Measurements from ENCODE around the gene RPS2. TPM values are rescaled to one million over a fixed set of nuclear protein-coding genes. Genes with fewer than 3 reads are reported as not detected.
"Not testable (repeated sequence)": the region's sequence is repeated elsewhere in the genome, so short reads cannot be mapped to it uniquely, and the experiment has no call there.

RPS2 gene
- total RNA-seq = 1,000 to 10,000 TPM; 2,046 to 2,467 TPM

- Histone ChIP-seq H3K4me1 (replicated peaks) (peaks cover 8% of the 10 kb centered on the region), H3K27ac (peak within 1 kb of the TSS; percentile 85 to 95), H3K27me3 (replicated peaks; ENCODE audit: insufficient read depth) (no peaks in the 10 kb centered on the region), H3K36me3 (no peaks in the 10 kb centered on the region), H3K9me3 (no peaks in the 10 kb centered on the region), H3K4me3 (peak within 1 kb of the TSS; percentile 86 to 99)
- DNase-seq (ENCODE audit: low spot score) = peak; percentile 100
- intact Hi-C loops (cut with DNase I) = no loop called here
- peak; percentile 74 for TF ChIP-seq POLR2A (IDR thresholded peaks at IDR 0.05)
- TF ChIP-seq, protein P1, sequence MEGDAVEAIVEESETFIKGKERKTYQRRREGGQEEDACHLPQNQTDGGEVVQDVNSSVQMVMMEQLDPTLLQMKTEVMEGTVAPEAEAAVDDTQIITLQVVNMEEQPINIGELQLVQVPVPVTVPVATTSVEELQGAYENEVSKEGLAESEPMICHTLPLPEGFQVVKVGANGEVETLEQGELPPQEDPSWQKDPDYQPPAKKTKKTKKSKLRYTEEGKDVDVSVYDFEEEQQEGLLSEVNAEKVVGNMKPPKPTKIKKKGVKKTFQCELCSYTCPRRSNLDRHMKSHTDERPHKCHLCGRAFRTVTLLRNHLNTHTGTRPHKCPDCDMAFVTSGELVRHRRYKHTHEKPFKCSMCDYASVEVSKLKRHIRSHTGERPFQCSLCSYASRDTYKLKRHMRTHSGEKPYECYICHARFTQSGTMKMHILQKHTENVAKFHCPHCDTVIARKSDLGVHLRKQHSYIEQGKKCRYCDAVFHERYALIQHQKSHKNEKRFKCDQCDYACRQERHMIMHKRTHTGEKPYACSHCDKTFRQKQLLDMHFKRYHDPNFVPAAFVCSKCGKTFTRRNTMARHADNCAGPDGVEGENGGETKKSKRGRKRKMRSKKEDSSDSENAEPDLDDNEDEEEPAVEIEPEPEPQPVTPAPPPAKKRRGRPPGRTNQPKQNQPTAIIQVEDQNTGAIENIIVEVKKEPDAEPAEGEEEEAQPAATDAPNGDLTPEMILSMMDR (IDR thresholded peaks at IDR 0.05) = peak in 2 of 4 experiments; percentile 4 to 38
- TF ChIP-seq POLR2AphosphoS5 (IDR thresholded peaks at IDR 0.05) = peak; percentile 97
- under 1% methylated on average over 84 of the region's 97 CpGs for WGBS
These were observed at the start of gene RPS2 for GRCh38 chr16:1964506-1965395. Gene RPS2 (minus strand): TSS chr16:1964826. CDS start chr16:1964625, 201 bp downstream.

GRCh38 chr16:2013527-2013926 lies 48.9 kb upstream of the RPS2 start:
- no peak for DNase-seq (ENCODE audit: low spot score)
- intact Hi-C loops (cut with DNase I) = no loop called here
- Histone ChIP-seq H3K36me3 (no peaks in the 10 kb centered on the region), H3K27ac (no peak overlapping the region), H3K27me3 (replicated peaks; ENCODE audit: insufficient read depth) (no peaks in the 10 kb centered on the region), H3K9me3 (no peaks in the 10 kb centered on the region), H3K4me1 (replicated peaks) (peaks cover 9% of the 10 kb centered on the region), H3K4me3 (no peak overlapping the region)
- 81% methylated on average over 15 of the region's 15 CpGs for WGBS
- TF ChIP-seq POLR2A (IDR thresholded peaks at IDR 0.05) (no peak), POLR2AphosphoS5 (IDR thresholded peaks at IDR 0.05) (no peak)
- TF ChIP-seq, protein P1 (IDR thresholded peaks at IDR 0.05) = no peak

- intact Hi-C loops (cut with DNase I); DNase-seq (ENCODE audit: low spot score); H3K36me3 ChIP-seq; H3K27me3 ChIP-seq (replicated peaks; ENCODE audit: insufficient read depth); H3K27ac ChIP-seq; H3K9me3 ChIP-seq; H3K4me3 ChIP-seq: not testable (repeated sequence)
- WGBS = 83% methylated on average over 9 of the region's 9 CpGs
- H3K4me1 ChIP-seq (replicated peaks) = peaks cover 24% of the 10 kb centered on the region
These were observed 47.1 kb upstream of the RPS2 start for GRCh38 chr16:2011726-2012125.

DNA sequence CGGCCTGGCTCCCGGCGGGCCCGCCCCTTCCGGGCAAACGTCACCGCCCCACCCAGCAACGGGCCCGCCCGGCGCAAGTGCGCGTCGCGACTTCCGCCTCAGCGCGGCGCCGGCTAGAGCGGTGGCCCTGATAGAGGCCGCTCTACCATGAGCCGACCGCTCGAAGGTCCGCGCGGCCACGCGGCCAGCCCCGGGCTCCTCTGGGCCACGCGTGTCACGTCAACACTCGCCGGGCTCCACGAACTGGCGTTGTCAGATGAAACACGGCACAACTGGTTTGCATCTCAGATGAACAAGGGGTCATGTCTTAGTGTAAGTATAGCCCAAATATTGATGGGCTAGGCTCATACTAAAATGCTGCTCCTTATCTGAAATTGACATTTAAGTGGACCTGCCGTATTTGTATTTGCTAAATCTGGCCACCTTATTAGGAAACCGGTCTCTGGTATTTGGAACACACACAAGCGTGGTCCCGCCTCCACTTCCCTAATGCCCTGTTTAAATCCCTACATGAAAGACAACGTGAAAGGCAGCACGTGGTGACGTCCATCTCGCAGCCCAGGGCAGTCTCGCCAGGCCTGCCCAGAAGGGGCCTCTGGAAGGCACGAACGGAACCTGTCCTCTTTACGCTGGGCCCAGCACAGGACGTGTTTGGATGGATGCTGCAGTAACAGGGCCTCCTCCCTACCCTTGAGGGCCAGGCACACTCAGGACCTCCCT lies 45.3 kb upstream of the RPS2 start, which contains the start of gene ZNF598:
Gene ZNF598 (minus strand): TSS at position 31 of the 720 bp plus-strand sequence.
- Histone ChIP-seq H3K4me1 (replicated peaks) (peaks cover 24% of the 10 kb centered on the region), H3K4me3 (peak within 1 kb of the TSS; percentile 93 to 96), H3K27ac (peak within 1 kb of the TSS; percentile 79 to 81), H3K27me3 (replicated peaks; ENCODE audit: insufficient read depth) (no peaks in the 10 kb centered on the region), H3K9me3 (no peaks in the 10 kb centered on the region), H3K36me3 (no peaks in the 10 kb centered on the region)
- peak; percentile 74 for TF ChIP-seq POLR2AphosphoS5 (IDR thresholded peaks at IDR 0.05)
- peak; percentile 81 for TF ChIP-seq POLR2A (IDR thresholded peaks at IDR 0.05)
- TF ChIP-seq, protein P1 (IDR thresholded peaks at IDR 0.05) = peak in 2 of 4 experiments; percentile 20 to 30
- WGBS = 1% methylated on average over 45 of the region's 52 CpGs
- intact Hi-C loops (cut with DNase I) = no loop called here
- peak; percentile 74 for DNase-seq (ENCODE audit: low spot score)

- Histone ChIP-seq H3K4me1 (replicated peaks) (peaks cover 25% of the 10 kb centered on the region), H3K27ac (peak overlapping the region; percentile 69 to 79), H3K36me3 (no peaks in the 10 kb centered on the region), H3K4me3 (peak overlapping the region; percentile 93 to 96), H3K9me3 (no peaks in the 10 kb centered on the region), H3K27me3 (replicated peaks; ENCODE audit: insufficient read depth) (no peaks in the 10 kb centered on the region)
- DNase-seq (ENCODE audit: low spot score) = no peak
- intact Hi-C loops (cut with DNase I) = no loop called here
- no peak for TF ChIP-seq POLR2A (IDR thresholded peaks at IDR 0.05)
- TF ChIP-seq, protein P1 (IDR thresholded peaks at IDR 0.05) = no peak
- no peak for TF ChIP-seq POLR2AphosphoS5 (IDR thresholded peaks at IDR 0.05)
- WGBS = 0% methylated on average over 17 of the region's 55 CpGs
These were observed 44.6 kb upstream of the RPS2 start for GRCh38 chr16:2009164-2009711.
